Thoracic aorta (tissue), 2 donors: ENCODE data around the gene ST3GAL5. TPM values are rescaled to one million over a fixed set of nuclear protein-coding genes. Genes with fewer than 3 reads are reported as not detected.

Experiments
- ATAC-seq: fragments of 150-250 bp; one replicate; pipeline ENCODE4 v1.8.0; 2017; ENCODE audit warnings: low read depth; ENCODE audit not compliant: insufficient number of reproducible peaks, low FRiP score
- DNase-seq: peaks from one replicate; pipeline ENCODE4 v3.0.0-alpha.2; 2020; ENCODE audit warnings: low spot score
- H3K27ac ChIP-seq, 2 donors: fragments of 200-600 bp; sonication (generic); 1 replicate in 1 of 2; 2 replicates in 1 of 2; pipeline ENCODE4 v1.5.1; 2016; ENCODE audit warnings: mild to moderate bottlenecking in 2 of 2, moderate library complexity in 2 of 2
- H3K27me3 ChIP-seq: fragments of 200-600 bp; sonication (generic); replicated peaks from 2 replicates; pipeline ENCODE4 v1.6.0; 2016; ENCODE audit warnings: mild to moderate bottlenecking; ENCODE audit not compliant: insufficient read depth
- H3K36me3 ChIP-seq: fragments of 200-600 bp; sonication (generic); one replicate; pipeline ENCODE4 v1.5.1; 2016
- H3K4me1 ChIP-seq, 2 donors: fragments of 200-600 bp; sonication (generic); 1 replicate in 1 of 2; 2 replicates in 1 of 2; pipeline versions ENCODE4 v1.5.1 to v1.6.0; 2016; ENCODE audit warnings: low read depth in 2 of 2, mild to moderate bottlenecking in 1 of 2; ENCODE audit not compliant: control insufficient read depth in 1 of 2
- H3K4me3 ChIP-seq: fragments of 200-600 bp; sonication (generic); 2 replicates; pipeline ENCODE4 v1.5.1; 2016; ENCODE audit warnings: mild to moderate bottlenecking
- H3K9me3 ChIP-seq: fragments of 200-600 bp; sonication (generic); 2 replicates; pipeline ENCODE4 v1.5.1; 2016
- CTCF ChIP-seq: fragments of 200-600 bp; sonication (generic); IDR thresholded peaks from one replicate; pipeline ENCODE4 v1.5.1; 2019; ENCODE audit warnings: antibody characterized with exemption
- total RNA-seq, 2 donors: library from RNA; depleted of rRNA; stranded (reverse); fragments of >200 nt; gene quantifications; one replicate each; pipeline versions ENCODE4 v1.1.0 to v1.2.3, GENCODE V29; 2016

ST3GAL5 gene
- total RNA-seq, 2 donors from 2014 or later = 11.9 to 32.7 TPM

- no peaks in the 10 kb centered on the region for H3K27me3 ChIP-seq
- H3K4me3 ChIP-seq = no peak overlapping the region
- peak overlapping the region; percentile 93 to 96 for H3K27ac ChIP-seq
- no peak for DNase-seq
- peaks cover 4% of the 10 kb centered on the region for H3K36me3 ChIP-seq
- ATAC-seq = no peak
- H3K4me1 ChIP-seq = peaks cover 50 to 68% of the 10 kb centered on the region in 2 donors
- no peak for TF ChIP-seq CTCF
- no peaks in the 10 kb centered on the region for H3K9me3 ChIP-seq
These were observed 92.2 kb downstream of the ST3GAL5 start for GRCh38 chr2:85796341-85797262.

GRCh38 chr2:85796046-85796340, 92.8 kb downstream of the ST3GAL5 start:
- ATAC-seq (no peak), DNase-seq (no peak)
- Histone ChIP-seq H3K4me3 (no peak overlapping the region), H3K4me1 (peaks cover 51 to 74% of the 10 kb centered on the region in 2 donors), H3K27me3 (no peaks in the 10 kb centered on the region), H3K27ac (peak overlapping the region; percentile 93 to 96), H3K36me3 (peaks cover 3% of the 10 kb centered on the region), H3K9me3 (no peaks in the 10 kb centered on the region)
- no peak for TF ChIP-seq CTCF

GRCh38 chr2:85795331-85796045, 93.3 kb downstream of the ST3GAL5 start:
- DNase-seq (no peak), ATAC-seq (no peak)
- H3K27ac ChIP-seq = peak overlapping the region; percentile 93 to 96
- H3K4me1 ChIP-seq = peaks cover 51 to 79% of the 10 kb centered on the region in 2 donors
- H3K36me3 ChIP-seq = no peaks in the 10 kb centered on the region
- no peak for TF ChIP-seq CTCF
- no peaks in the 10 kb centered on the region for H3K27me3 ChIP-seq
- no peak overlapping the region for H3K4me3 ChIP-seq
- no peaks in the 10 kb centered on the region for H3K9me3 ChIP-seq

GRCh38 chr2:85794491-85795121, 94.2 kb downstream of the ST3GAL5 start:
- ATAC-seq (no peak), DNase-seq (no peak)
- no peak overlapping the region for H3K4me3 ChIP-seq
- no peak for TF ChIP-seq CTCF
- peak overlapping the region; percentile 93 to 96 for H3K27ac ChIP-seq
- H3K27me3 ChIP-seq = no peaks in the 10 kb centered on the region
- peaks cover 51 to 88% of the 10 kb centered on the region in 2 donors for H3K4me1 ChIP-seq
- no peaks in the 10 kb centered on the region for H3K9me3 ChIP-seq
- H3K36me3 ChIP-seq = peaks cover 8% of the 10 kb centered on the region

GRCh38 chr2:85794038-85794441, 94.8 kb downstream of the ST3GAL5 start:
- Histone ChIP-seq H3K27ac (peak overlapping the region; percentile 93 to 96), H3K36me3 (peaks cover 13% of the 10 kb centered on the region), H3K27me3 (no peaks in the 10 kb centered on the region), H3K4me1 (peaks cover 51 to 88% of the 10 kb centered on the region in 2 donors), H3K9me3 (no peaks in the 10 kb centered on the region), H3K4me3 (no peak overlapping the region)
- ATAC-seq (no peak), DNase-seq (no peak)
- no peak for TF ChIP-seq CTCF
